ENCODE results near the gene ZFPL1.
A peak's percentile ranks its signal among the peaks of the same experiment; 100 is the strongest.

The ZFPL1 gene

DNA sequence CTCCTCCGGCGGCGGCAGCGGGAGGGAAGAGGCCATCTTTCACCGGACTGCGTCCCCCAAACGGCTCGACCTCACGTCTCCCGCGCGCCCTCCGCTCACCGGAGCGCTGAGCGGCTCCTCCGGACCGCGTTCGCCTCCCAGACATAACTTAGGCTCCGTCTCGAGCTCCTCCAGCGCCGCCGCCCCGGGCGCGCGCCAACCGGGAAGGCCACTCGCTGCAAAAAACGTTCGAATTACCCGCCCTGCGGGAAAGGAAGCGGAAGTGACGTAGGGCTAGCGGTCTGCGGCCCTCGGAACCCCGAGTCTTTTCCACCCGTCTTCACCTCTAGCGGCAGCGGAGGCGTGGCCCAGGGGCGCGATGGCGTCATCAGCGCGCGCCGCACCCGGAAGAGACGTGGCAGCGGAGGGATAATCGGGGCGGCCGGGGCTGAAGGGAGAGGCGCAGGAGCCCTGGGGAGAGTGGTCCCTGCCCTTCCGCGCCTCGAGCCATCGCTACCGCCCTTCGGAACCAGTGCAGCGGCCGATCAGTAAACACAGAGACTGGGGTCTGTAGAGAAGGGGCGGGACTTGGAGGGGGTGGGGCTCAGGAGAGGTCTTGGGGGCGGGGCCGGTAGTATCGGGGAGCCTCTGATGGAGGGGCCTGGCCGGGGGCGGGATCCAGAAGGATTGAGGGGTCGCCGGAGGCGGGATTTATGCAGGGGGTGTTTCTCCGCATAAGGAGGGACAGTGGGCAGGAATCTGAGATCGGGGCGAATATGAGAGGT, at the start of gene ZFPL1, which contains the start of gene CDCA5:
ZFPL1 (plus strand) TSS at position 389 of the 764 bp plus-strand sequence. CDS start 477 bp downstream, outside the sequence.
CDCA5 (minus strand) TSS at position 207 of the 764 bp plus-strand sequence; CDS start at position 145, 62 bp downstream.
- DNase-seq = peak; percentile 97

DNA sequence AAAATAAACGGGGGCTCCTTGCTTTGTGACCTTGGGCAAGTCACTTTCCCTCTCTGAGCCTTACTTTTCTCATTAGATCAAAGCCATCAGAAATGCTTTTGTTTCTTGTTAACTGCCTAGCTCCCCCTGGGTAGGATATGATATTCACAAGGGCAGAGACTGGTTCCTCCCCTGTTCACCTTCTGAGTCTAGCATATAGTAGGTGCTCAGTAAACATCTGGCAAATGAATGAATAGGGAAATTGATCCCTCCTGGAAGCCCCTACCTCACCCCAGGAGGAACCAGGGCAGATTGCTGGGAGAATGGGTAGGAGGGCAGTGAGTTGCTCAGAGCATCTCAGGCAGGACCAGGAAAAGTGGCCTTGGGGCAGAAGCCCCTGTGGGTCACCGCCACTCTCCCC, 49.6 kb upstream of the ZFPL1 start:
- DNase-seq = no peak

DNA sequence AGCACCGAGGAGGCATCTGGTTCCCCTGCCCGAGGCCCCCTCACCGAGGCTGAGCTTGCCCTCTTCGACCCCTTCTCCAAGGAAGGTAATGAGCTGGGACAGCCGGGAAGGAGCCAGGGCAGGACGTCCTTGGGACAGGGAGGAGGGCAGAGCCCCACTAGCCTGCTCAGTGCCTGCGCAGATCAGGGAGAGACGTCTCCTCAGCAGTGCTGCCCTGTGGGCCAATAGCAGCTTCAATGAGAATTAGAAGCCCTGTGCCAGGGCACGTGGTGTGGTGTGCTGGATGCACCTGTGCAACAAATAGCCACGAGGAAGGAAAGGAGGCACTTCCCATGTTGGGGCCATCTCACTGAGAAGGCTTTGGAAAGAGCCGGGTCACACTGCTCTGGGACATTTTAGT, 48.4 kb upstream of the ZFPL1 start:
- no peak for DNase-seq

DNA sequence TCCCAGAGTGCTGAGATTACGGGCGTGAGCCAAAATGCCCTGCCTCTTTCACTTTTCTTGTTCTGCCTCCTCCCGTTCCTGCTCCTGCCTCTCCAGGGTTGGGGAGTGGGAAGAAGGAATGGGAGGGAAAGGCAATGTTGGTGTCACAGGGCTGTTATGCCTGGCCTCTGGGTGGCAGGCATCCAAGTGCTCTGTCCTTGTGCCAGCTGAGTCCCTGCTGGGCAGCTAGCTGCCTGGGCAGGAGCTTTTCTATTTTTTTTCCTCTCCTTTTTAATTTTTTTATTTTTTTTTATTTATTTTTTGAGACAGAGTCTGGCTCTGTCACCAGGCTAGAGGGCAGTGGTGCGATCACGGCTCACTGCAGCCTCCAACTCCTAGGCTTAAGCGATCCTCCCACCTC, 47.1 kb upstream of the ZFPL1 start:
- no peak for DNase-seq

DNA sequence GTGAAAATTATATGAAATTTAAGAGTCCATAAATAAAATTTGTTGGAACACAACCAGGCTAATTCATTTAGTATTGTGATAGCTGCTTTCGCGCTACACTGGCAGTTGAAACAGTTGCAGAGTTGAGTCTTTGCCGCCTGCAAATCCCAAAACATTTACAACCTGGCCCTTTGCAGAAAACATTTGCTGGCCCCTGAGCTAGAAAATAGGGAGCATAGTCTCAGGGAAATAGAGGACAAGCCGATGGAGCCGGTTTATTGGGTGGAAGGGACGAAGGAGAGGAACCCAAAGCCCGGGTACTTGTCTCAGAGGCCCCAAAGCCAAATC, 43.5 kb upstream of the ZFPL1 start:
- DNase-seq = no peak

DNA sequence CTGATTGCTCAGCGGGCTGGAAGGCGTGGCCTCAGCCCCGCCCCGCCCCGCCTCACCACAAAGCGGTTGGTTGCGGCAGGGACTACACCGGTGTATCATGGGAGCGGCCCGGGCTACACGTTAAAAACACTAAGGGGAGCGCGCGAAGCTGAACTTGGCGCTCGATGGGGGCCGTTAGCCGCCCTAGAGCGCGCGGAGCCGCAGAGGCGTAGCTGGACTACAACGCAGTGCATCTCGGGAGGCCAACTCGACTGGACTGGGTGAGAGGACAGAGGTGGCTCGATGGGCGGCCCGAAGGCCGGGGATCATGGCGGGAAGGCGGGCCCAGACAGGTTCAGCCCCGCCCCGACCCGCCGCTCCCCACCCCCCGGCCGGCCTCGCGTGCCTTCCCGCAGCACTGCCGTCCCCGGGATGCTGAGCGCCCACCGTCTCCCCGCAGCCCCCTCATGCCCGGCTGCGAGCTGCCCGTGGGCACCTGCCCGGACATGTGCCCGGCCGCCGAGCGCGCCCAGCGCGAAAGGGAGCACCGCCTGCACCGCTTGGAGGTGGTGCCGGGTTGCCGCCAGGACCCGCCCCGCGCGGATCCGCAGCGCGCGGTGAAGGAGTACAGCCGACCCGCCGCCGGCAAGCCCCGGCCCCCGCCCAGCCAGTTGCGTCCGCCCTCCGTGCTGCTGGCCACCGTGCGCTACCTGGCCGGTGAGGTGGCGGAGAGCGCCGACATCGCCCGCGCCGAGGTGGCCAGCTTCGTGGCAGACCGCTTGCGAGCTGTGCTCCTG, 43.0 kb upstream of the ZFPL1 start, which contains the start of gene SAC3D1:
SAC3D1 (plus strand) TSS at position 364 of the 776 bp plus-strand sequence; CDS start at position 447, 83 bp downstream.
- DNase-seq = peak; percentile 99

DNA sequence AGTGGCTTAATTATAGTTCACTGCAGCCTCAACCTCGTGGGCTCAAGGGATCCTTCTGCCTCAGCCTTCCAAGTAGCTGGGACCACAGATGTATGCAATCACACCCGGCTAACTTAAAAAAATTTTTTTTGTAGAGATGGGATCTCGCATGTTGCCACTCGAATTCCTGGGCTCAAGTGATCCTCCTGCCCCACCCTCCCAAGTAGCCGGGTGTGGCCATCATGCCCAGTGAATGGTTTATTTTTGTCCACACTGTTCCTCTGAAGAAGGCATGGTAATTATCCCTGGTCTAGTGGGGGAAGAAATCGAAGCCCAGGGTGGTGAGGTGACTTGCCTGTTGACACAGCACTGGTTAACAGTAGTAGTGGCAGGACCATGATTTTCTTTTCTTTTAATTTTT, 41.1 kb upstream of the ZFPL1 start:
- no peak for DNase-seq

DNA sequence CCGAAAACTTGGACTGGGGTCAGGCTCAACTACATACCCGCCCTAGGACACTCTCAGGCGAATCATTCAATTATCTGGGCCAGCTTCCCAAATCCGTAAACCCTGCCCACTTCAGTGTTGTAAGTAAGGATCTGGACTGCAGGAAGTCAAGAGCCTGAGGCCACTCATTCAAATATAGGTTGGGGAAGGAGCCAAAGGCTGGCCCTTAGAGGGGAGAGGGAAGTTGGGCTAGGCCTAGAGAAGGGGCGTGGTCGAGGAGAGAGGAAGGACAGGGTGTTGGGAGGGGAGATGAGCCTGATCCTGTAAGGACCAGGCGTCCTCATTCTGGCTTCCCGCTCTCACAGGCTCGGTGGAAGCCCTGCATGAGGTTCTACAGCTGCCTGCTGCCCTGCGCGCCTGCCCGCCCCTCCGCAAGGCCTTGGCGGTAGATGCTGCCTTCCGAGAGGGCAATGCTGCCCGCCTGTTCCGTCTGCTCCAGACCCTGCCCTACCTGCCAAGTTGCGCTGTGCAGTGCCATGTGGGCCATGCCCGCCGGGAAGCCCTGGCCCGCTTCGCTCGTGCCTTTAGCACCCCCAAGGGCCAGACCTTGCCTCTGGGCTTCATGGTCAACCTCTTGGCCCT, 40.0 kb upstream of the ZFPL1 start:
- no peak for DNase-seq

DNA sequence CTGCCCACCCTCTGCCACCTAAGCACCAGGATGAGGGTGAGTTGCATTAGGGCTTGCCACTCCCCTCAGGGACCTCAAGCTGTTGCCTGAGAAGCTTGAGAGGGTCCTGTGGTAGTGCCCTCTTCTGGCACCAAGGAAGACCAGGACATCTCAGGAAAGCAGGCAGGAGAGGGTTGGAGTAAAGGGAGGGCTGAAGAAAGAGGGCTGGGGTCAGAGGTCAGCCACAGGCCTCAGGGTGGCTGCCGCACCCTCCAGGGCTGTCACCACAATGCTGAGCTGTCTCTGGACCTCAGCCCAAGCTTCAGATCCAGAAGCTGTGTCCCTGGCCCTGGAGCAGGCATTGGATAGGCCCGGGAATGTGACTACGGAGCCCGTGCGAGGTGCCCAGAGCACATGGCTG, 39.0 kb upstream of the ZFPL1 start:
- DNase-seq = no peak

DNA sequence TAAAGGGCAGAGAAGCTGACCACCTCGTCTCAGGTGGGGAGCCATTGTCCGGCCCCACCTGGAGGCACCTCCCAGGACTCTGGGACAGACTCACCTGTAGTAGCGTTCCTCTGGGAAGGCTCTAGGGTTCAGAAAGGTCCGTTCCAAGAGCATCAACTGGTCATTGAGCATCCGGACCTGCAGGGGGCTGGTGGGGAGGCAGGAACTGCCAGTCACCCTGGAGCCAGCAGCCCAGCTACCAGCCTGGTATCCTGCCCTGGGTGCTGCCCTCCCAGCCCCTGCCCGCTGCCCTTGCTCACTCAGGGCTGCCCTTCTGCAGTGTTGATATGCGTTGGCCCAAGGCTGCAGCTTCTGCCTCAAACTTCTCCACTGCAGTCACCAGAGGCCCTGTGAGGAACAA, 38.3 kb upstream of the ZFPL1 start:
- DNase-seq = no peak

DNA sequence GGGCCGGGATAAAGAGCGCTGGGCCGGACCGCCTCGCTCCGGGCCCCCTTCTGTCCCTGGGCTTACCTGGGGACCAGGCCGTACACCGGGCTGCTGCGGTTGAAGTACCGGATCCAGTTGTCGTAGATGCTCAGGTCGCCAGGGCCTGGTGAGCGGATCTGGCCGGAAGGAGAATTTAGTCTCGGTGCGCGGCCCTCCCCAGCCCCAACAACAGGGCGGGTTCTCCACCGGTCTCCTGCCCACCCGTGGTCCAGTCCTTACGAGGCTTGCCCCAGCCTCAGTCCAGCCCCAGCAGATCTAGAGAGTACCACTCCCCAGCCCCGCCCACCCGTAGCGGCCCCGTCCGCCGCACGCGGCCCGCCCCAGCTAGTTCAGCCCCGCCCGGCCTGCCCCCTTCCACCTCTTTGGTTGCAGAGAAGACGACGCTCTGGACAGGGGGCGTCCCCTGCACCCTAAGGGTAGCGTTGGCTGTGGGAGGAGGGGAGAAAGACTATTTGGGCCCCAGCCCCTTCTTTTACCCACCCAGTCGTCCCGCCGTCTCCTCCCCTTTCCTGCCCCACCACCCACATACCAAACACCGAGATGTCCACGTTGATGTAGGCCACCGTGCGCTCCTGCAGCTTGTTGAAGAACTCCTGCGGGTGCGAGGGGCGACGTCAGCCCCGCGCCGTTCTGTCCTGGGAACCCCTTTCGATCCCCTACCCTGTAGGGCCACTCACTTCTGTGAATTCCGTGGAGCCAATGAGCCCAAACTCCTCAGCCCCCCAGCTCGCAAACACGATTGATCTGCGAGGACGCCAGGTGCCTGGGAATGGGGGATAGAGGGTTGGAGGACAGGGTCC, 36.2 kb upstream of the ZFPL1 start:
- no peak for DNase-seq

DNA sequence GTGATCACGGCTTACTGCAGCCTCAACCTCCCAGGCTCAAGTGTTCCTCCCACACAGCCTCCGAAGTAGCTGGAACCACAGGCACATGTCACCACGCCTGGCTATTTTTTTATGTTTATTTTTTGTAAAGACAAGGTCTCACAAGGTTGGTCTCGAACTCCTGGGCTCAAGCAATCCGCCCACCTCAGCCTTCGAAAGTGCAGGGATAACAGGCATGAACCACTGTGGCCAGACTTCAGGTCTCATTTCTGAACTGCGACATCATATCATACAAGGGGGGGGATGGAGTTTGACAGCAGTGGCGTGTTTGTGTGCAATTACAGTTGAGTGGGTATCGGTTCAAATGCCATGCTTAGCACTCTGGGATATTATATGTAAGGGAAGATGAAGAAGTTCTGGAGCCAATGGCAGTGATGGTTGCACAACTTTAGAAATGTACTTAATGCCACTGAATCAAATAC, 32.6 kb upstream of the ZFPL1 start:
- DNase-seq = no peak

DNA sequence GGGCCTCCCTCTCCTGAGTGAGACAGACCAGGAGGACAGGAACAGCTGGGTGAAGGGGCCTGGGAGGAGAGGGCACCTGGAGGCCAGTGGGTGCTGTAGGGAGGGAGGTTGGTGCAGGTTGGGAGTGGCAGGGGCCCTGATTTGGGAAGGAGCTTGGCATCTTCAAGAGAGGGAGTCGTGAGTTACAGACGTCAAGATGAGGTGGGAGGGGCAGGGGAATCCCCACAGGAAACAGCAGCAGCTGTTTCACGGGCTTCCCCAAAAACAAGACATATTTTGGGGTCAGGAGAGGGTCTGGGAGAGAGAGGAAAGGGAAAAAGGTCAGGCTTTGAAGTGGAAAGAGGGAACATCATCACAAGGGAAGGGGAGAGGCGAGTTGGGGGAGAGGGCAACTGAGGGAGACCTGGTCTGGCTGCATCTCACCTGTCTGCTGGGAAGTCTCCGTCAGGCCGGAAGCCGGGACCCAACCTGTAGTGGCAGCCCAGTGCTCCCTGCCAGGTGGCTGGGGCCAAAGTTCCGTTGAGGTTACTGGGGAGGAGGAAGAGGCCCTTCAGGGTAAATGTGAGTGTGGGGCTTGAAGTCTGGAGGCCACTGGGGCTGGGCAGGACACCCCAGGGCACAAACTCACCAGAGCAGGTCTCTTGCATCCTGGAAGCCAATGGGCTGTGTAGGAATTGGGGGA, 30.1 kb upstream of the ZFPL1 start:
- no peak for DNase-seq

DNA sequence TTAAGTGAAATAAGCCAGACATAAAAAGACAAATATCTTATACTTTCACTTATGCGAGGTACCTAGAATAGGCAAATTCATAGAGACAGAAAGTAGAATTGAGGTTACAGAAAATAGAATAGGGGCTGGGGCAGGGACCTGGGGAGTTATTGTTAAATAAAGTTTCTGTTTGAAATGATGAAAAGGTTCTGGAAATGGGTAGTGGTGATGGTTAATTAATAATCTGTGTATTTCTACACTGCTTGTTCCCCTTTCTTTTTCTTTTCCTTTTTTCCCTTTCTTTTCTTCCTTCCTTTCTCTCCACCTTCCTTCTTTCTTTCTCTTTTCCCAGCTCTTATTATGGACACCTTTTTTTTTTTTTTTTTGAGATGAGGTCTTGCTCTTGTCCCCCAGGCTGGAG, 28.5 kb upstream of the ZFPL1 start:
- DNase-seq = no peak

DNA sequence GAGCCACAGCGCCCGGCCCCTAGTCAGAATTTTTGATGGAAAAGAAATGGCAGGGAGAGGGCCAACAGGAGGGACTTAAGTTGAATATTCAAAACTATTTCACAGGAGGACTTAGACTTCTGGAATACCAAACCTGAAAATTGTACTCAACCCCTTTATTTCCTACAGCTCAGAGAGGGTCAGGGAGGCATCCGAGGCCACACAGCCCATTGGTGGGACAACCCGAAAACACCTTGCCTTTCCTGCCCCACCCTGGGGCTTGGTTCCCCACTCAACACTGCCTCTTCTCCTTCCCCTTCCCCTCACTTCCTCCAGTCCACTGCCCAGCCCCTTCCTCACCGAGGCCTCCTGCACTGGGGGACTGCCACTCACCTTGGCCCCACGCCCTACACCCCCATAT, 27.0 kb upstream of the ZFPL1 start:
- DNase-seq = no peak

DNA sequence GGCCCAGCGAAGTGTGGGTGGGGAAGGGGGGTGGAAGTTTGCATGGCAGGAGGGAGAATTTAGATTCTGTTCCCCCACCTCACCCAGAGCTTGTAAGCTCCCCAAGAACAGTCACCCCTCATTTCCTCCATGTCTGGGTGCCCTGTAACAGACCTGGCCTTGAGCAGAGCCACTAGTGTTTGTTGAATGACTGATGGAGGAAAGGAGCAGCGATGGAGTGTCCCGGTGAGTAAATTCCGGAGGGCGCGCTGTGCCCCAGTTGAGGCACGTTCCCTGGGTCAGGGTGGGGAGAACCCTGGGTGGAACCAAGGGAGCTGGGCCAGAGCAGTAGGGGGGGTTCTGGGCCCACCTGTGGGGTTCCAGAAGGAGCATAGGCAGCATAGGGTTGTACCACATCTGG, 26.5 kb upstream of the ZFPL1 start:
- no peak for DNase-seq

DNA sequence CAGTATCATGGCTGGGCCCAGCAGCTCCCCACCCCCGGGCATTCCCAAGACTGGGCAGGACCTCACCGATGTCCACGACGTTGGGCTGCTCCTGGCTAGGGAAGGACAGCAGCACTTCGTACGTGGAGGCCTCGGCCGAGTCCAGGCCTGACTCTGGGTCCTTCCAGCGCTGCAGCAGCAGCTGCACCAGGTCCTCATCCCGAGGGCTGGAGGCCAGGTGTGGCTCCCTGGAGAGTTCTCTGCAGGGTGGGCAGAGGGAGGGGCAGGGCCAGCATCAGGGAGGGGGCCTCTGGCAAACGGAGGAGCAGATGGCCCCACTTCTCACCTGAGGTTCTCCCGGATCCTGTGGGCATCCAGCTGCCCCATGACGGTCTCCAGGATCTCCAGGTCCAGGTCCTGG, 26.0 kb upstream of the ZFPL1 start:
- DNase-seq = no peak

DNA sequence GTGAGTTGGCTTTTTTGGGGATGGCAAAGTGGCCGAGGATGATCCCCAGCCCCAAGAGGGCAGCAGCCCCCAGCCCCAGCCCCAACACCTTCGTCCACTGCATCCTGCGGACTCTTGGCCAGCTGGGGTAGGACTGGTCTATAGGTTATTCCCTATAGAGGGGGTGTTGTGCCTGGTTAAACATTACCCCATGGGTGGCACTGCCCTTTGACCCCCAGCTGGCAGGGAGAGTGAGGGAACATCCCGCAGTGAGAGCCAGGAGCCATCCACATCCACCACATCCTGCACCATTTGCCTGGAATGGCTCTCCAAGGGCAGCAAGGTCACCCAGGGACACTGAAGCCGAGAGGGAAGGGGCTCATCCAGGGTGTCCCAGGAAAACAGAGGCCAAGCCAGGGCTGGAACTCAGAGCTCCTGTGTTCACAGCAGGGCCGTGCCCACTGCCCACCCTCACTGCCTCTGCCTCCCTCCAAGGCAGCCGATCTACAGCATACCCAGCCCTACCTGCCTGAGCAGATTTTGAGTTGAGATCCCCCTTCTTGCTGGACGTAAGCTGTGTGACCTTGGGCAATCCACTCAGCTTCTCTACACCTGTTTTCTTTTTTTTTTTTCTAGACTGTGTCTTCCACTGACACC, 25.5 kb upstream of the ZFPL1 start, which contains the start of gene NAALADL1:
NAALADL1 (minus strand) TSS at position 135 of the 636 bp plus-strand sequence; CDS start at position 103, 32 bp downstream.
- DNase-seq = no peak

DNA sequence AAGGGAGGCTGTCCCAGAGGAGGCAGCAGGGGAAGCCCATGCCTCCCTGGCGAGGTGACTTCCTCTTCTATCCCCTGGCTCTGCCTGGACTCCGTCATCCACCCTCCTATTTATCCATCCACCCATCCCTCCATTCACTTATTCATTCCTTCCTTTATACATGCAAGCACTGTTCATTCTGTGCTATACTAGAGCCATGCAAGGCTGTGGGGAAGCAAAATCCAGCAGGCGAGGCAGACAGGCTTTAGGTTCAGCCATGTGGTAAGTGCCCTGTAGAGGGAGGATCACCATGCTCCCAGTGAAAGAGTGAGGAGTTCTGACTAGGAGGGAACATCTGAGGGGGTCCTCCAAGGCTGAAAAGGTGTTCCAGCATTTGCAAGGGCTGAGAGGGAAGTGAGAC, 24.5 kb upstream of the ZFPL1 start:
- no peak for DNase-seq

DNA sequence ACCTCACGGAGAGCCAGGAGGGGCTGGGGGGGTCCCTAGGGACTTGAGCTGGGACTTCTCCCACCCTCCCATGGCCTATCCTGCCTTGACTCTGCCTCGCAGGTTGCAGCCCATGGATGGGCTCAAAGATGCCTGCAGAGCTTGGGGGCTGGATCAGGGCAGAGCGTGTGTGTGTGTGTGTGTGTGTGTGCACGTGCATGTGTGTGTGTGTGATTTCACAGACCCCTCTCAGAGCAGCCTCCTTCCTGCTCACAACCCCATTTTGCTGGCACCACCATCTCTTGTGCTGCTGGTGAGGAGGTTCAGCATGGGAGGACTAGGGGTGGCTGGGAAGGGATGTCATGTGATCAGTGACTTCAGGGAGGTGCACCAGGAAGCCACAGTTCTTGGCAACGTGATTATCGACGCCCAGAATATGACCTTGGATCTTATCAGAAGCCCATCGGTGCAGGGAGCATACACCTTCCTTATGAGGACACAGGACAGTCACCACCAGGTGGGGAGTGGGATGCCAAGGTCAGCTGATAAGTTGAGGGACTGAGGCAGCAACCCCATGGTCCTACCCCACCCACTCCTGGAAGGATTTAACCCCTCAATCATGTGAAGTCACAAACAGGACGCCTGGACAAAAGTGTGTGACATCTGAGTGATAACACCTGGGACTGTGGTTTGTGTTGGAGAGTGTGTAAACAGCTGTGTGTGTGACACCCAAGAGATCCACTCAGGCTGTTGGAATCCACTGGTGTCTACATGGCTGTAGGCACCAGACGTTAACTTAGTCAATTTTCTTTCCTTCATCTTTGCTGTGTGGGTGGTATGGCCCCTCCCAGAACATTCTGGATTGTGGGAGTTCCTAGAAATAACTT, 23.8 kb upstream of the ZFPL1 start:
- DNase-seq = no peak
